Liver (tissue), 9 donors: ENCODE results near the gene SORCS2. TPM values are rescaled to one million over a fixed set of nuclear protein-coding genes. Genes with fewer than 3 reads are reported as not detected.

Source experiments
- DNase-seq: peaks from one replicate; pipeline ENCODE4 v3.0.0-alpha.2; 2017; ENCODE audit warnings: low spot score
- H3K27ac ChIP-seq, 2 donors: one replicate each; pipeline ENCODE4 v1.7.0; 2013; ENCODE audit warnings: inconsistent platforms in 2 of 2, low read length in 2 of 2, control low read depth in 1 of 2, low read depth in 1 of 2, mild to moderate bottlenecking in 1 of 2
- H3K27me3 ChIP-seq, 4 donors: one replicate each; pipeline versions ENCODE4 v1.6.1 to v1.7.0; 2013; ENCODE audit warnings: low read length in 3 of 4, inconsistent platforms in 1 of 4, mild to moderate bottlenecking in 1 of 4, moderate library complexity in 1 of 4; ENCODE audit not compliant: control insufficient read depth in 4 of 4, insufficient read depth in 4 of 4
- H3K36me3 ChIP-seq, 4 donors: one replicate each; pipeline versions ENCODE4 v1.6.1 to v1.7.0; 2013; ENCODE audit warnings: low read length in 3 of 4, mild to moderate bottlenecking in 3 of 4, low read depth in 1 of 4, moderate library complexity in 1 of 4; ENCODE audit not compliant: control insufficient read depth in 4 of 4, insufficient read depth in 3 of 4
- H3K4me1 ChIP-seq, 4 donors: one replicate each; pipeline versions ENCODE4 v1.6.1 to v1.7.0; 2013; ENCODE audit warnings: low read length in 3 of 4, mild to moderate bottlenecking in 3 of 4, moderate library complexity in 1 of 4; ENCODE audit not compliant: control insufficient read depth in 4 of 4, insufficient read depth in 4 of 4
- H3K4me3 ChIP-seq, 3 donors: one replicate each; pipeline versions ENCODE4 v1.6.1 to v1.7.0; 2013; ENCODE audit warnings: low read length in 3 of 3, control low read depth in 1 of 3, low read depth in 1 of 3, mild to moderate bottlenecking in 1 of 3
- H3K9ac ChIP-seq, 2 donors: one replicate each; pipeline ENCODE4 v1.7.0; 2013; ENCODE audit warnings: low read length in 2 of 2, mild to moderate bottlenecking in 2 of 2, moderate library complexity in 2 of 2, control low read depth in 1 of 2, low read depth in 1 of 2
- H3K9me3 ChIP-seq, 4 donors: one replicate each; pipeline versions ENCODE4 v1.6.1 to v1.7.0; 2013; ENCODE audit warnings: low read length in 3 of 4; ENCODE audit not compliant: control insufficient read depth in 4 of 4
- EGR1 ChIP-seq, 2 donors: IDR thresholded peaks; 2 replicates each; pipeline ENCODE4 v1.6.1; 2016 to 2018; ENCODE audit warnings: antibody characterized with exemption in 2 of 2, low read depth in 2 of 2
- FOXA1 ChIP-seq: IDR thresholded peaks from 2 replicates; pipeline ENCODE4 v1.6.1; 2016; ENCODE audit warnings: antibody characterized with exemption
- FOXA2 ChIP-seq: IDR thresholded peaks from 2 replicates; pipeline ENCODE4 v1.6.1; 2016; ENCODE audit warnings: antibody characterized with exemption
- GABPA ChIP-seq, 2 donors: IDR thresholded peaks in 1 of 2; conservative IDR thresholded peaks in 1 of 2; 2 replicates each; pipeline ENCODE4 v1.6.1; 2016; ENCODE audit warnings: antibody characterized with exemption in 2 of 2, mild to moderate bottlenecking in 1 of 2, moderate library complexity in 1 of 2
- HNF4A ChIP-seq, 2 donors: conservative IDR thresholded peaks; 2 replicates each; pipeline ENCODE4 v1.6.1; 2016; ENCODE audit warnings: antibody characterized with exemption in 2 of 2, mild to moderate bottlenecking in 2 of 2
- HNF4G ChIP-seq: IDR thresholded peaks from 2 replicates; pipeline ENCODE4 v1.6.1; 2016; ENCODE audit warnings: antibody characterized with exemption
- JUND ChIP-seq, 2 donors: IDR thresholded peaks; 2 replicates each; pipeline ENCODE4 v1.6.1; 2016; ENCODE audit warnings: antibody characterized with exemption in 2 of 2
- NR2F2 ChIP-seq: IDR thresholded peaks from 2 replicates; pipeline ENCODE4 v1.6.1; 2016; ENCODE audit warnings: antibody characterized with exemption
- RAD21 ChIP-seq, 2 donors: IDR thresholded peaks; 2 replicates each; pipeline ENCODE4 v1.6.1; 2016; ENCODE audit warnings: antibody characterized with exemption in 2 of 2, mild to moderate bottlenecking in 2 of 2
- RXRA ChIP-seq, 2 donors: IDR thresholded peaks; 2 replicates each; pipeline ENCODE4 v1.6.1; 2017 to 2018; ENCODE audit warnings: antibody characterized with exemption in 2 of 2, mild to moderate bottlenecking in 1 of 2
- SP1 ChIP-seq: IDR thresholded peaks from 2 replicates; pipeline ENCODE4 v1.6.1; 2018; ENCODE audit warnings: antibody characterized with exemption, mild to moderate bottlenecking
- TAF1 ChIP-seq: conservative IDR thresholded peaks from 2 replicates; pipeline ENCODE4 v1.6.1; 2016; ENCODE audit warnings: antibody characterized with exemption, mild to moderate bottlenecking
- YY1 ChIP-seq: IDR thresholded peaks from 2 replicates; pipeline ENCODE4 v1.6.1; 2016; ENCODE audit warnings: antibody characterized with exemption, mild to moderate bottlenecking
- WGBS: extraction: QIAGEN DNeasy Blood & Tissue Kit; methylation state at CpG from one replicate; pipeline ENCODE4 v1.1.7; 2013; 5-methylcytosine and 5-hydroxymethylcytosine counted together
- polyA plus RNA-seq, 2 donors: library from polyadenylated mRNA; stranded (reverse) in 1 of 2; unstranded in 1 of 2; fragments of 200-250 nt in 1 of 2; fragments of >200 nt in 1 of 2; fragmentation: Nextera tagmentation in 1 of 2; extraction: Ambion mirVana in 1 of 2; gene quantifications; one replicate each; pipeline versions ENCODE4 v1.2.1 to v1.2.3, GENCODE V29; 2013 to 2015
- total RNA-seq, 2 donors: library from RNA; depleted of rRNA; stranded (reverse); fragments of >200 nt; gene quantifications; one replicate each; pipeline ENCODE4 v1.2.3, GENCODE V29; 2014
- TF ChIP-seq, protein P1 (sequence below): IDR thresholded peaks from 2 replicates; pipeline ENCODE4 v1.6.1; 2016; ENCODE audit warnings: antibody characterized with exemption, mild to moderate bottlenecking
- TF ChIP-seq, protein P2 (sequence below): IDR thresholded peaks from 2 replicates; pipeline ENCODE4 v1.6.1; 2016; ENCODE audit warnings: antibody characterized with exemption
- TF ChIP-seq, protein P3 (sequence below): fragments of 150-350 bp; IDR thresholded peaks from 2 replicates; pipeline ENCODE4 v1.5.1; 2017; ENCODE audit warnings: improper control_type of control experiment, low read depth, low read length; ENCODE audit not compliant: missing input control
- TF ChIP-seq, protein P4 (sequence below): IDR thresholded peaks from 2 replicates; pipeline ENCODE4 v1.6.1; 2016; ENCODE audit warnings: antibody characterized with exemption
- TF ChIP-seq, protein P5 (sequence below): IDR thresholded peaks from 2 replicates; pipeline ENCODE4 v1.6.1; 2016; ENCODE audit warnings: antibody characterized with exemption
- donor health status: healthy.
- donor health status: healthy.
- donor health status: healthy.
- donor health status: healthy.
- donor health status: healthy.

Gene SORCS2
- total and polyA plus RNA-seq, 4 donors: 0.10 to 1.4 (median 0.92) TPM

DNA sequence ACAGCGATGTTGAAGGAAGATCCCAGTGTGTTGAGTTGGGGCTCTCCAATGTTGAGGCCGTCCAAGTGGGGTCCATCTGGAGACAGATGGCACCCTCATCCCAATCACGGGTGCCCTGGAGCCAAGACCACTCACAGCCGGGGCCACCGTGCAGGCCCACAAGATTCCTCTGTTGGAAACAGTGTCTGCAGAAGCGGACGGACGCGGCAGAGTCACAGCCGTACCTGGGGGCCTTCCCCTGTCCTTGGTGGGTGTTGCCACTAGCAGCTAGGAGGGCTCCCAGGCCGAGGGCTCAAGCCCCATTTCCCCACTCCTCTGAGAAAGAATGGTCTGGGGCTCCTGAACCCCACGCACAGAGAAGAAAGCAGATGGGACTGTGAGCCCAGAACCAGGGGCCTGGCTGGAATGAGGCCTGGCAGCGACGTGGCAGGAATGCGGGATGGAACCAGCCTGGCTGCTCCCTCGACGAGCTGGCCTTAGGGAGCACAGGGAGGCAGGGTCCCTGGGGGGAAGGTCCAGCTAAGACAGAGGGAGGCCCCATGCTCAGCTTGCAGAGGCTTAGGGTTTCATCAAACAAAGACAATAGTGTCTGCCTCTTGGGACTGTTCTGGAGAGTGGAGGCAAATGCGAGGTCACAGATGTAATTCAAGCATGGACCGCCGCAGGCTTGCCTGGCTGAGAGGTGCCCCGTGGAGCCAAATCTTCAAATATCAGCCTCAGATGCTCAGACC is 518.4 kb downstream of the SORCS2 start (continued):
- TF ChIP-seq RXRA (IDR thresholded peaks at IDR 0.05): no peak

GRCh38 chr4:7711307-7711963 is 519.1 kb downstream of the SORCS2 start:
- Histone ChIP-seq H3K36me3 (no peaks in the 10 kb centered on the region), H3K9me3 (peaks cover 0 to 5% (median 2%) of the 10 kb centered on the region in 4 donors), H3K27ac (no peak overlapping the region), H3K4me3 (no peak overlapping the region), H3K9ac (no peak overlapping the region), H3K27me3 (no peaks in the 10 kb centered on the region), H3K4me1 (no peaks in the 10 kb centered on the region)
- TF ChIP-seq, protein P1, sequence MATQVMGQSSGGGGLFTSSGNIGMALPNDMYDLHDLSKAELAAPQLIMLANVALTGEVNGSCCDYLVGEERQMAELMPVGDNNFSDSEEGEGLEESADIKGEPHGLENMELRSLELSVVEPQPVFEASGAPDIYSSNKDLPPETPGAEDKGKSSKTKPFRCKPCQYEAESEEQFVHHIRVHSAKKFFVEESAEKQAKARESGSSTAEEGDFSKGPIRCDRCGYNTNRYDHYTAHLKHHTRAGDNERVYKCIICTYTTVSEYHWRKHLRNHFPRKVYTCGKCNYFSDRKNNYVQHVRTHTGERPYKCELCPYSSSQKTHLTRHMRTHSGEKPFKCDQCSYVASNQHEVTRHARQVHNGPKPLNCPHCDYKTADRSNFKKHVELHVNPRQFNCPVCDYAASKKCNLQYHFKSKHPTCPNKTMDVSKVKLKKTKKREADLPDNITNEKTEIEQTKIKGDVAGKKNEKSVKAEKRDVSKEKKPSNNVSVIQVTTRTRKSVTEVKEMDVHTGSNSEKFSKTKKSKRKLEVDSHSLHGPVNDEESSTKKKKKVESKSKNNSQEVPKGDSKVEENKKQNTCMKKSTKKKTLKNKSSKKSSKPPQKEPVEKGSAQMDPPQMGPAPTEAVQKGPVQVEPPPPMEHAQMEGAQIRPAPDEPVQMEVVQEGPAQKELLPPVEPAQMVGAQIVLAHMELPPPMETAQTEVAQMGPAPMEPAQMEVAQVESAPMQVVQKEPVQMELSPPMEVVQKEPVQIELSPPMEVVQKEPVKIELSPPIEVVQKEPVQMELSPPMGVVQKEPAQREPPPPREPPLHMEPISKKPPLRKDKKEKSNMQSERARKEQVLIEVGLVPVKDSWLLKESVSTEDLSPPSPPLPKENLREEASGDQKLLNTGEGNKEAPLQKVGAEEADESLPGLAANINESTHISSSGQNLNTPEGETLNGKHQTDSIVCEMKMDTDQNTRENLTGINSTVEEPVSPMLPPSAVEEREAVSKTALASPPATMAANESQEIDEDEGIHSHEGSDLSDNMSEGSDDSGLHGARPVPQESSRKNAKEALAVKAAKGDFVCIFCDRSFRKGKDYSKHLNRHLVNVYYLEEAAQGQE: no peak
- TF ChIP-seq, protein P2, sequence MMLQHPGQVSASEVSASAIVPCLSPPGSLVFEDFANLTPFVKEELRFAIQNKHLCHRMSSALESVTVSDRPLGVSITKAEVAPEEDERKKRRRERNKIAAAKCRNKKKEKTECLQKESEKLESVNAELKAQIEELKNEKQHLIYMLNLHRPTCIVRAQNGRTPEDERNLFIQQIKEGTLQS: no peak
- TF ChIP-seq YY1 (no peak), FOXA1 (no peak), RXRA (IDR thresholded peaks at IDR 0.05) (no peak), HNF4G (no peak), TAF1 (no peak), SP1 (no peak), RAD21 (IDR thresholded peaks at IDR 0.05) (no peak), GABPA (IDR thresholded peaks at IDR 0.05 in 1 of 2, conservative IDR thresholded peaks at IDR 0.05 in 1 of 2) (no peak), EGR1 (IDR thresholded peaks at IDR 0.05; ENCODE audit: low read depth in 2 of 2) (no peak), NR2F2 (no peak), FOXA2 (no peak), JUND (IDR thresholded peaks at IDR 0.05) (no peak), HNF4A (conservative IDR thresholded peaks at IDR 0.05) (no peak)
- TF ChIP-seq, protein P3, sequence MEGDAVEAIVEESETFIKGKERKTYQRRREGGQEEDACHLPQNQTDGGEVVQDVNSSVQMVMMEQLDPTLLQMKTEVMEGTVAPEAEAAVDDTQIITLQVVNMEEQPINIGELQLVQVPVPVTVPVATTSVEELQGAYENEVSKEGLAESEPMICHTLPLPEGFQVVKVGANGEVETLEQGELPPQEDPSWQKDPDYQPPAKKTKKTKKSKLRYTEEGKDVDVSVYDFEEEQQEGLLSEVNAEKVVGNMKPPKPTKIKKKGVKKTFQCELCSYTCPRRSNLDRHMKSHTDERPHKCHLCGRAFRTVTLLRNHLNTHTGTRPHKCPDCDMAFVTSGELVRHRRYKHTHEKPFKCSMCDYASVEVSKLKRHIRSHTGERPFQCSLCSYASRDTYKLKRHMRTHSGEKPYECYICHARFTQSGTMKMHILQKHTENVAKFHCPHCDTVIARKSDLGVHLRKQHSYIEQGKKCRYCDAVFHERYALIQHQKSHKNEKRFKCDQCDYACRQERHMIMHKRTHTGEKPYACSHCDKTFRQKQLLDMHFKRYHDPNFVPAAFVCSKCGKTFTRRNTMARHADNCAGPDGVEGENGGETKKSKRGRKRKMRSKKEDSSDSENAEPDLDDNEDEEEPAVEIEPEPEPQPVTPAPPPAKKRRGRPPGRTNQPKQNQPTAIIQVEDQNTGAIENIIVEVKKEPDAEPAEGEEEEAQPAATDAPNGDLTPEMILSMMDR: no peak
- TF ChIP-seq, protein P4, sequence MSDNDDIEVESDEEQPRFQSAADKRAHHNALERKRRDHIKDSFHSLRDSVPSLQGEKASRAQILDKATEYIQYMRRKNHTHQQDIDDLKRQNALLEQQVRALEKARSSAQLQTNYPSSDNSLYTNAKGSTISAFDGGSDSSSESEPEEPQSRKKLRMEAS: no peak
- TF ChIP-seq, protein P5, sequence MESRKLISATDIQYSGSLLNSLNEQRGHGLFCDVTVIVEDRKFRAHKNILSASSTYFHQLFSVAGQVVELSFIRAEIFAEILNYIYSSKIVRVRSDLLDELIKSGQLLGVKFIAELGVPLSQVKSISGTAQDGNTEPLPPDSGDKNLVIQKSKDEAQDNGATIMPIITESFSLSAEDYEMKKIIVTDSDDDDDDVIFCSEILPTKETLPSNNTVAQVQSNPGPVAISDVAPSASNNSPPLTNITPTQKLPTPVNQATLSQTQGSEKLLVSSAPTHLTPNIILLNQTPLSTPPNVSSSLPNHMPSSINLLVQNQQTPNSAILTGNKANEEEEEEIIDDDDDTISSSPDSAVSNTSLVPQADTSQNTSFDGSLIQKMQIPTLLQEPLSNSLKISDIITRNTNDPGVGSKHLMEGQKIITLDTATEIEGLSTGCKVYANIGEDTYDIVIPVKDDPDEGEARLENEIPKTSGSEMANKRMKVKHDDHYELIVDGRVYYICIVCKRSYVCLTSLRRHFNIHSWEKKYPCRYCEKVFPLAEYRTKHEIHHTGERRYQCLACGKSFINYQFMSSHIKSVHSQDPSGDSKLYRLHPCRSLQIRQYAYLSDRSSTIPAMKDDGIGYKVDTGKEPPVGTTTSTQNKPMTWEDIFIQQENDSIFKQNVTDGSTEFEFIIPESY: no peak
- WGBS: 94% methylated on average over 10 of the region's 10 CpGs
- DNase-seq: no peak
